WTC11 (cell line): ENCODE measurements around the gene ISM1. TPM values are rescaled to one million over a fixed set of nuclear protein-coding genes. Genes with fewer than 3 reads are reported as not detected.
A peak's percentile ranks its signal among the peaks of the same experiment; 100 is the strongest.

Experiments
- ATAC-seq: fragments of 200-7000 bp; cut with Tn5 transposase; 2 replicates; pipeline ENCODE4 v1.10.0; 2021; ENCODE audit warnings: mild to moderate bottlenecking, moderate library complexity
- Bru-seq: library from RNA; stranded (reverse); fragments of 400-500 nt; gene quantifications from one replicate; lab custom pipeline; 2021; lab: Mats Ljungman, UMichigan
- CTCF ChIA-PET: fragments of 300-600 bp; sonication (Branson Sonifier 250); formaldehyde crosslinking; loops from one replicate; lab custom pipeline; 2021; ENCODE audit warnings: antibody characterized with exemption; lab: Charles Lee
- POLR2A ChIA-PET: fragments of 350-600 bp; sonication (Branson Sonifier 250); formaldehyde crosslinking; loops from one replicate; lab custom pipeline; 2021; ENCODE audit warnings: antibody characterized with exemption; lab: Charles Lee
- DNase-seq: peaks from one replicate; pipeline ENCODE4 v3.0.0; 2021; ENCODE audit warnings: low spot score
- H3K27ac Mint-ChIP-seq: 2 replicates; pipeline ENCODE4 v1.8.0; 2021; ENCODE audit warnings: mixed read lengths
- H3K27me3 Mint-ChIP-seq: 2 replicates; pipeline ENCODE4 v1.8.0; 2021; ENCODE audit warnings: low read depth, mild to moderate bottlenecking, moderate library complexity, mixed read lengths
- H3K36me3 Mint-ChIP-seq: 2 replicates; pipeline ENCODE4 v1.8.0; 2021; ENCODE audit warnings: mixed read lengths
- H3K4me1 Mint-ChIP-seq: 2 replicates; pipeline ENCODE4 v1.8.0; 2022; ENCODE audit warnings: mixed read lengths
- H3K4me3 Mint-ChIP-seq: 2 replicates; pipeline ENCODE4 v1.8.0; 2021; ENCODE audit warnings: mild to moderate bottlenecking, moderate library complexity, mixed read lengths
- H3K9me3 Mint-ChIP-seq: 2 replicates; pipeline ENCODE4 v1.8.0; 2021; ENCODE audit warnings: mixed read lengths
- ELF4 ChIP-seq: sonication (generic); formaldehyde crosslinking; IDR thresholded peaks from 2 replicates; pipeline ENCODE4 v1.8.1; 2022; ENCODE audit warnings: low read depth, mild to moderate bottlenecking, moderate library complexity, missing genetic modification reagents
- FOXJ3 ChIP-seq: sonication (generic); formaldehyde crosslinking; IDR thresholded peaks from 2 replicates; pipeline ENCODE4 v1.9.0; 2021; ENCODE audit warnings: missing genetic modification reagents, mild to moderate bottlenecking, borderline replicate concordance
- IRF2 ChIP-seq: sonication (generic); formaldehyde crosslinking; IDR thresholded peaks from 2 replicates; pipeline ENCODE4 v1.8.0; 2022; ENCODE audit warnings: low read depth, missing genetic modification reagents, borderline replicate concordance
- NFE2L1 ChIP-seq: sonication (generic); formaldehyde crosslinking; IDR thresholded peaks from 2 replicates; pipeline ENCODE4 v1.8.1; 2023; ENCODE audit warnings: missing genetic modification reagents
- OVOL2 ChIP-seq: fragments of 250-450 bp; sonication (Bioruptor Pico); IDR thresholded peaks from 2 replicates; pipeline ENCODE4 v1.9.0; 2021; ENCODE audit warnings: mild to moderate bottlenecking, borderline replicate concordance
- RELA ChIP-seq: sonication (generic); formaldehyde crosslinking; IDR thresholded peaks from 2 replicates; pipeline ENCODE4 v1.8.1; 2022; ENCODE audit warnings: missing genetic modification reagents, mild to moderate bottlenecking, borderline replicate concordance
- SP1 ChIP-seq: sonication (generic); formaldehyde crosslinking; conservative IDR thresholded peaks from 2 replicates; pipeline ENCODE4 v1.8.1; 2022; ENCODE audit warnings: missing genetic modification reagents
- ZNF138 ChIP-seq: sonication (generic); formaldehyde crosslinking; conservative IDR thresholded peaks from 2 replicates; pipeline ENCODE4 v1.8.1; 2022; ENCODE audit warnings: mild to moderate bottlenecking, moderate library complexity, missing genetic modification reagents
- ZNF232 ChIP-seq: sonication (generic); formaldehyde crosslinking; IDR thresholded peaks from 2 replicates; pipeline ENCODE4 v1.8.0; 2022; ENCODE audit warnings: mild to moderate bottlenecking, missing genetic modification reagents
- ZNF263 ChIP-seq: sonication (generic); formaldehyde crosslinking; IDR thresholded peaks from 2 replicates; pipeline ENCODE4 v1.8.1; 2022; ENCODE audit warnings: low read depth, mild to moderate bottlenecking, moderate library complexity, missing genetic modification reagents
- long read RNA-seq, 3 experiments: library from RNA in 1 of 3; library from capped mRNA in 1 of 3; library from polyadenylated mRNA in 1 of 3; unstranded in 2 of 3; stranded (forward) in 1 of 3; transcript quantifications; one replicate each; pipeline ENCODE4 v2.0.0, GENCODE V29; 2021
- total RNA-seq: library from RNA; stranded (reverse); gene quantifications from 3 replicates; pipeline ENCODE4 v1.2.3, GENCODE V29; 2021
- TF ChIP-seq, protein P1 (sequence below): sonication (generic); formaldehyde crosslinking; IDR thresholded peaks from 2 replicates; pipeline ENCODE4 v1.8.0; 2022; ENCODE audit warnings: mild to moderate bottlenecking, missing genetic modification reagents
- TF ChIP-seq, protein P2 (sequence below): fragments of 250-450 bp; sonication (Bioruptor Pico); IDR thresholded peaks from 2 replicates; pipeline ENCODE4 v1.9.0; 2021; ENCODE audit warnings: mild to moderate bottlenecking
- TF ChIP-seq, protein P3 (sequence below): fragments of 250-450 bp; sonication (Bioruptor Pico); IDR thresholded peaks from 2 replicates; pipeline ENCODE4 v1.8.0; 2021; ENCODE audit warnings: mild to moderate bottlenecking
- TF ChIP-seq, protein P4 (sequence below): sonication (generic); formaldehyde crosslinking; IDR thresholded peaks from 2 replicates; pipeline ENCODE4 v1.8.0; 2022; ENCODE audit warnings: mild to moderate bottlenecking, missing genetic modification reagents
- TF ChIP-seq, protein P5 (sequence below): sonication (generic); formaldehyde crosslinking; conservative IDR thresholded peaks from 2 replicates; pipeline ENCODE4 v1.8.1; 2022; ENCODE audit warnings: mild to moderate bottlenecking, missing genetic modification reagents
- TF ChIP-seq, protein P6 (sequence below): sonication (generic); formaldehyde crosslinking; IDR thresholded peaks from 2 replicates; pipeline ENCODE4 v1.8.0; 2022; ENCODE audit warnings: mild to moderate bottlenecking, missing genetic modification reagents
- TF ChIP-seq, protein P7 (sequence below): fragments of 250-450 bp; sonication (Bioruptor Pico); IDR thresholded peaks from 2 replicates; pipeline ENCODE4 v1.9.0; 2021; ENCODE audit warnings: mild to moderate bottlenecking, borderline replicate concordance

ISM1 gene
- 0.52 to 0.85 TPM (median 0.62 TPM) in 3 replicates for total RNA-seq
- percentile 27 among the genes with signal in this experiment for Bru-seq, nascent RNA
- long read RNA-seq, experiment 1, partial matches to known transcripts, result 1 of 5 reads
- long read RNA-seq, experiment 1, other reads (novel, unspliced or antisense), result 3 of 5 reads
- long read RNA-seq, experiment 2, partial matches to known transcripts, result 1 of 3 reads
- long read RNA-seq, experiment 2, other reads (novel, unspliced or antisense), result 1 of 3 reads
- long read RNA-seq, experiment 3, result 0 reads

DNA sequence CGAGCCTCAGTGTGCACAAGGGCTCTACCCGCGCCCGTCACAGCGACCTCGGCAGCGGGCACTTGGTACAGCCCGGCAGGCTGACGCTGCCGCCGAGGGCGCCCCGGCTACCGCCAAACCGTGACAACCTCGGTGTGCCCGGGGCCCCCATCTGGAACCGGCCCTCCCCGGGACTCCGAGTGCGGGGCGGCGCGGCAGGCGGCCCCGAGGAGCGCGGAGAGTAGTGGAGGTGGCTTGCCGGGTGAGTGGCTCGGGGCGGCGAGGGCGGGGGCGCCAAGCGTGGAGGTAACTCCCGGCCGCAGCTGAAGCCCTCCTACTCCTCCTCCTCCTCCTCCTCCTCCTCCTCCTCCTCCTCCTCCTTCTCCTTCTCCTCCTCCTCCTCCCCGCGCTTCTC, at the start of gene ISM1:
Gene ISM1 (plus strand): TSS at position 371 of the 394 bp plus-strand sequence. CDS start 503 bp downstream, outside the sequence.
- ATAC-seq, result peak; percentile 8
- TF ChIP-seq ZNF138 (CRISPR knock-in tag) (no peak), ELF4 (CRISPR knock-in tag) (peak; percentile 89; the same call in 1 of the 2 replicates), IRF2 (no peak), SP1 (CRISPR knock-in tag) (no peak), ZNF232 (CRISPR knock-in tag) (no peak), ZNF263 (CRISPR knock-in tag) (peak; percentile 98)
- TF ChIP-seq, protein P1, sequence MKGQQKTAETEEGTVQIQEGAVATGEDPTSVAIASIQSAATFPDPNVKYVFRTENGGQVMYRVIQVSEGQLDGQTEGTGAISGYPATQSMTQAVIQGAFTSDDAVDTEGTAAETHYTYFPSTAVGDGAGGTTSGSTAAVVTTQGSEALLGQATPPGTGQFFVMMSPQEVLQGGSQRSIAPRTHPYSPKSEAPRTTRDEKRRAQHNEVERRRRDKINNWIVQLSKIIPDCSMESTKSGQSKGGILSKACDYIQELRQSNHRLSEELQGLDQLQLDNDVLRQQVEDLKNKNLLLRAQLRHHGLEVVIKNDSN (CRISPR knock-in tag), result no peak
- TF ChIP-seq, protein P2, sequence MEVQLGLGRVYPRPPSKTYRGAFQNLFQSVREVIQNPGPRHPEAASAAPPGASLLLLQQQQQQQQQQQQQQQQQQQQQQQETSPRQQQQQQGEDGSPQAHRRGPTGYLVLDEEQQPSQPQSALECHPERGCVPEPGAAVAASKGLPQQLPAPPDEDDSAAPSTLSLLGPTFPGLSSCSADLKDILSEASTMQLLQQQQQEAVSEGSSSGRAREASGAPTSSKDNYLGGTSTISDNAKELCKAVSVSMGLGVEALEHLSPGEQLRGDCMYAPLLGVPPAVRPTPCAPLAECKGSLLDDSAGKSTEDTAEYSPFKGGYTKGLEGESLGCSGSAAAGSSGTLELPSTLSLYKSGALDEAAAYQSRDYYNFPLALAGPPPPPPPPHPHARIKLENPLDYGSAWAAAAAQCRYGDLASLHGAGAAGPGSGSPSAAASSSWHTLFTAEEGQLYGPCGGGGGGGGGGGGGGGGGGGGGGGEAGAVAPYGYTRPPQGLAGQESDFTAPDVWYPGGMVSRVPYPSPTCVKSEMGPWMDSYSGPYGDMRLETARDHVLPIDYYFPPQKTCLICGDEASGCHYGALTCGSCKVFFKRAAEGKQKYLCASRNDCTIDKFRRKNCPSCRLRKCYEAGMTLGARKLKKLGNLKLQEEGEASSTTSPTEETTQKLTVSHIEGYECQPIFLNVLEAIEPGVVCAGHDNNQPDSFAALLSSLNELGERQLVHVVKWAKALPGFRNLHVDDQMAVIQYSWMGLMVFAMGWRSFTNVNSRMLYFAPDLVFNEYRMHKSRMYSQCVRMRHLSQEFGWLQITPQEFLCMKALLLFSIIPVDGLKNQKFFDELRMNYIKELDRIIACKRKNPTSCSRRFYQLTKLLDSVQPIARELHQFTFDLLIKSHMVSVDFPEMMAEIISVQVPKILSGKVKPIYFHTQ, result no peak
- TF ChIP-seq, protein P3, sequence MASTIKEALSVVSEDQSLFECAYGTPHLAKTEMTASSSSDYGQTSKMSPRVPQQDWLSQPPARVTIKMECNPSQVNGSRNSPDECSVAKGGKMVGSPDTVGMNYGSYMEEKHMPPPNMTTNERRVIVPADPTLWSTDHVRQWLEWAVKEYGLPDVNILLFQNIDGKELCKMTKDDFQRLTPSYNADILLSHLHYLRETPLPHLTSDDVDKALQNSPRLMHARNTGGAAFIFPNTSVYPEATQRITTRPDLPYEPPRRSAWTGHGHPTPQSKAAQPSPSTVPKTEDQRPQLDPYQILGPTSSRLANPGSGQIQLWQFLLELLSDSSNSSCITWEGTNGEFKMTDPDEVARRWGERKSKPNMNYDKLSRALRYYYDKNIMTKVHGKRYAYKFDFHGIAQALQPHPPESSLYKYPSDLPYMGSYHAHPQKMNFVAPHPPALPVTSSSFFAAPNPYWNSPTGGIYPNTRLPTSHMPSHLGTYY, result no peak
- TF ChIP-seq, protein P4, sequence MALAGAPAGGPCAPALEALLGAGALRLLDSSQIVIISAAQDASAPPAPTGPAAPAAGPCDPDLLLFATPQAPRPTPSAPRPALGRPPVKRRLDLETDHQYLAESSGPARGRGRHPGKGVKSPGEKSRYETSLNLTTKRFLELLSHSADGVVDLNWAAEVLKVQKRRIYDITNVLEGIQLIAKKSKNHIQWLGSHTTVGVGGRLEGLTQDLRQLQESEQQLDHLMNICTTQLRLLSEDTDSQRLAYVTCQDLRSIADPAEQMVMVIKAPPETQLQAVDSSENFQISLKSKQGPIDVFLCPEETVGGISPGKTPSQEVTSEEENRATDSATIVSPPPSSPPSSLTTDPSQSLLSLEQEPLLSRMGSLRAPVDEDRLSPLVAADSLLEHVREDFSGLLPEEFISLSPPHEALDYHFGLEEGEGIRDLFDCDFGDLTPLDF (CRISPR knock-in tag), result no peak
- peaks cover 14% of the 10 kb centered on the region for H3K4me1 Mint-ChIP-seq
- ChIA-PET CTCF (interaction anchor here (0.6 to 1.7 kb wide), 3 partner anchors 41 to 113 kb away, joined by 3 to 6 read pairs (median 4); no protein-coding TSS in a partner anchor), POLR2A (no interaction called here)
- H3K4me3 Mint-ChIP-seq, result peak within 1 kb of the TSS; percentile 82
- peaks cover 74% of the 10 kb centered on the region for H3K27me3 Mint-ChIP-seq
- no peaks in the 10 kb centered on the region for H3K9me3 Mint-ChIP-seq
- no peaks in the 10 kb centered on the region for H3K36me3 Mint-ChIP-seq
- peak; percentile 36 for DNase-seq
- no peak within 1 kb of the TSS for H3K27ac Mint-ChIP-seq

DNA sequence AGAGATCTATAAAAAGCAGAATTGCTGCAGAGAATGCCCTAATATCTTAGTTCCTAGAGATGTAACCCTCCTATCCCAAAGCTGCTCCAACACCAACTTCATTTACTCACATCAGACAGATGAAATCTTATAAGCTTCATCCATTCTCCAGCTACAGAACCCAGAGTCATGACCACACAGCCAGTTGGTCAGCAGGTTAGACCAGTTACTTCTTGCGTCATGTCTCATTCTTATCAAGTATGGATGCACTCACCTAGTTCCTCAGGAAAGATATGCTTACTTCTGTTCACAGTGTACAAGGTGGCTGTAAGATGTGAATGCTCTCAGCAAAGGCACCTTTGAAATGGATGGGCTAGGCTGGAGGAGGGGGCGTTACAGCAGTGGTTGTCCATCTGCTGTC, 47.9 kb upstream of the ISM1 start:
- Mint-ChIP-seq H3K4me1 (no peaks in the 10 kb centered on the region), H3K36me3 (no peaks in the 10 kb centered on the region), H3K27me3 (no peaks in the 10 kb centered on the region; the same call in 1 of the 2 replicates), H3K9me3 (peaks cover 18% of the 10 kb centered on the region), H3K27ac (no peak overlapping the region), H3K4me3 (no peak overlapping the region)
- POLR2A ChIA-PET, result no interaction called here
- ATAC-seq (no peak), DNase-seq (no peak)
- CTCF ChIA-PET, result no interaction called here
- TF ChIP-seq OVOL2 (no peak), NFE2L1 (CRISPR knock-in tag) (no peak), RELA (no peak), FOXJ3 (CRISPR knock-in tag) (no peak)
- TF ChIP-seq, protein P5, sequence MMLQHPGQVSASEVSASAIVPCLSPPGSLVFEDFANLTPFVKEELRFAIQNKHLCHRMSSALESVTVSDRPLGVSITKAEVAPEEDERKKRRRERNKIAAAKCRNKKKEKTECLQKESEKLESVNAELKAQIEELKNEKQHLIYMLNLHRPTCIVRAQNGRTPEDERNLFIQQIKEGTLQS (CRISPR knock-in tag), result no peak
- TF ChIP-seq, protein P2, result no peak
- TF ChIP-seq, protein P6, sequence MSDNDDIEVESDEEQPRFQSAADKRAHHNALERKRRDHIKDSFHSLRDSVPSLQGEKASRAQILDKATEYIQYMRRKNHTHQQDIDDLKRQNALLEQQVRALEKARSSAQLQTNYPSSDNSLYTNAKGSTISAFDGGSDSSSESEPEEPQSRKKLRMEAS (CRISPR knock-in tag), result no peak
- TF ChIP-seq, protein P7, sequence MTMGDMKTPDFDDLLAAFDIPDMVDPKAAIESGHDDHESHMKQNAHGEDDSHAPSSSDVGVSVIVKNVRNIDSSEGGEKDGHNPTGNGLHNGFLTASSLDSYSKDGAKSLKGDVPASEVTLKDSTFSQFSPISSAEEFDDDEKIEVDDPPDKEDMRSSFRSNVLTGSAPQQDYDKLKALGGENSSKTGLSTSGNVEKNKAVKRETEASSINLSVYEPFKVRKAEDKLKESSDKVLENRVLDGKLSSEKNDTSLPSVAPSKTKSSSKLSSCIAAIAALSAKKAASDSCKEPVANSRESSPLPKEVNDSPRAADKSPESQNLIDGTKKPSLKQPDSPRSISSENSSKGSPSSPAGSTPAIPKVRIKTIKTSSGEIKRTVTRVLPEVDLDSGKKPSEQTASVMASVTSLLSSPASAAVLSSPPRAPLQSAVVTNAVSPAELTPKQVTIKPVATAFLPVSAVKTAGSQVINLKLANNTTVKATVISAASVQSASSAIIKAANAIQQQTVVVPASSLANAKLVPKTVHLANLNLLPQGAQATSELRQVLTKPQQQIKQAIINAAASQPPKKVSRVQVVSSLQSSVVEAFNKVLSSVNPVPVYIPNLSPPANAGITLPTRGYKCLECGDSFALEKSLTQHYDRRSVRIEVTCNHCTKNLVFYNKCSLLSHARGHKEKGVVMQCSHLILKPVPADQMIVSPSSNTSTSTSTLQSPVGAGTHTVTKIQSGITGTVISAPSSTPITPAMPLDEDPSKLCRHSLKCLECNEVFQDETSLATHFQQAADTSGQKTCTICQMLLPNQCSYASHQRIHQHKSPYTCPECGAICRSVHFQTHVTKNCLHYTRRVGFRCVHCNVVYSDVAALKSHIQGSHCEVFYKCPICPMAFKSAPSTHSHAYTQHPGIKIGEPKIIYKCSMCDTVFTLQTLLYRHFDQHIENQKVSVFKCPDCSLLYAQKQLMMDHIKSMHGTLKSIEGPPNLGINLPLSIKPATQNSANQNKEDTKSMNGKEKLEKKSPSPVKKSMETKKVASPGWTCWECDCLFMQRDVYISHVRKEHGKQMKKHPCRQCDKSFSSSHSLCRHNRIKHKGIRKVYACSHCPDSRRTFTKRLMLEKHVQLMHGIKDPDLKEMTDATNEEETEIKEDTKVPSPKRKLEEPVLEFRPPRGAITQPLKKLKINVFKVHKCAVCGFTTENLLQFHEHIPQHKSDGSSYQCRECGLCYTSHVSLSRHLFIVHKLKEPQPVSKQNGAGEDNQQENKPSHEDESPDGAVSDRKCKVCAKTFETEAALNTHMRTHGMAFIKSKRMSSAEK, result no peak
